ENCODE results near the gene NID1. TPM values are rescaled to one million over a fixed set of nuclear protein-coding genes. Genes with fewer than 3 reads are reported as not detected.
A peak's percentile ranks its signal among the peaks of the same experiment; 100 is the strongest.

The NID1 gene
- total and polyA plus RNA-seq, 2 experiments from 2014 or later: 32.1 to 54.3 TPM

- TF ChIP-seq, protein P1, sequence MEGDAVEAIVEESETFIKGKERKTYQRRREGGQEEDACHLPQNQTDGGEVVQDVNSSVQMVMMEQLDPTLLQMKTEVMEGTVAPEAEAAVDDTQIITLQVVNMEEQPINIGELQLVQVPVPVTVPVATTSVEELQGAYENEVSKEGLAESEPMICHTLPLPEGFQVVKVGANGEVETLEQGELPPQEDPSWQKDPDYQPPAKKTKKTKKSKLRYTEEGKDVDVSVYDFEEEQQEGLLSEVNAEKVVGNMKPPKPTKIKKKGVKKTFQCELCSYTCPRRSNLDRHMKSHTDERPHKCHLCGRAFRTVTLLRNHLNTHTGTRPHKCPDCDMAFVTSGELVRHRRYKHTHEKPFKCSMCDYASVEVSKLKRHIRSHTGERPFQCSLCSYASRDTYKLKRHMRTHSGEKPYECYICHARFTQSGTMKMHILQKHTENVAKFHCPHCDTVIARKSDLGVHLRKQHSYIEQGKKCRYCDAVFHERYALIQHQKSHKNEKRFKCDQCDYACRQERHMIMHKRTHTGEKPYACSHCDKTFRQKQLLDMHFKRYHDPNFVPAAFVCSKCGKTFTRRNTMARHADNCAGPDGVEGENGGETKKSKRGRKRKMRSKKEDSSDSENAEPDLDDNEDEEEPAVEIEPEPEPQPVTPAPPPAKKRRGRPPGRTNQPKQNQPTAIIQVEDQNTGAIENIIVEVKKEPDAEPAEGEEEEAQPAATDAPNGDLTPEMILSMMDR (IDR thresholded peaks at IDR 0.05; ENCODE audit: low read depth, low read length): no peak
- H3K36me3 ChIP-seq: no peaks in the 10 kb centered on the region
- H3K4me1 ChIP-seq (ENCODE audit: low read depth): no peaks in the 10 kb centered on the region
- H3K27me3 ChIP-seq: no peaks in the 10 kb centered on the region
- H3K4me3 ChIP-seq: no peak overlapping the region
- no peaks in the 10 kb centered on the region for H3K9me3 ChIP-seq (ENCODE audit: low read depth)
- H3K27ac ChIP-seq: no peak overlapping the region
- no peak for DNase-seq (ENCODE audit: low read depth in 1 of 2, low spot score in 1 of 2)
These were observed 67.0 kb downstream of the NID1 start for GRCh38 chr1:235997931-235998330.

- TF ChIP-seq, protein P1 (IDR thresholded peaks at IDR 0.05; ENCODE audit: low read depth, low read length): no peak
- Histone ChIP-seq H3K4me3 (no peak overlapping the region), H3K36me3 (no peaks in the 10 kb centered on the region), H3K9me3 (ENCODE audit: low read depth) (no peaks in the 10 kb centered on the region), H3K27me3 (no peaks in the 10 kb centered on the region), H3K4me1 (ENCODE audit: low read depth) (no peaks in the 10 kb centered on the region), H3K27ac (no peak overlapping the region)
- no peak for DNase-seq (ENCODE audit: low read depth in 1 of 2, low spot score in 1 of 2)
These were observed 67.8 kb downstream of the NID1 start for GRCh38 chr1:235997049-235997448.

DNA sequence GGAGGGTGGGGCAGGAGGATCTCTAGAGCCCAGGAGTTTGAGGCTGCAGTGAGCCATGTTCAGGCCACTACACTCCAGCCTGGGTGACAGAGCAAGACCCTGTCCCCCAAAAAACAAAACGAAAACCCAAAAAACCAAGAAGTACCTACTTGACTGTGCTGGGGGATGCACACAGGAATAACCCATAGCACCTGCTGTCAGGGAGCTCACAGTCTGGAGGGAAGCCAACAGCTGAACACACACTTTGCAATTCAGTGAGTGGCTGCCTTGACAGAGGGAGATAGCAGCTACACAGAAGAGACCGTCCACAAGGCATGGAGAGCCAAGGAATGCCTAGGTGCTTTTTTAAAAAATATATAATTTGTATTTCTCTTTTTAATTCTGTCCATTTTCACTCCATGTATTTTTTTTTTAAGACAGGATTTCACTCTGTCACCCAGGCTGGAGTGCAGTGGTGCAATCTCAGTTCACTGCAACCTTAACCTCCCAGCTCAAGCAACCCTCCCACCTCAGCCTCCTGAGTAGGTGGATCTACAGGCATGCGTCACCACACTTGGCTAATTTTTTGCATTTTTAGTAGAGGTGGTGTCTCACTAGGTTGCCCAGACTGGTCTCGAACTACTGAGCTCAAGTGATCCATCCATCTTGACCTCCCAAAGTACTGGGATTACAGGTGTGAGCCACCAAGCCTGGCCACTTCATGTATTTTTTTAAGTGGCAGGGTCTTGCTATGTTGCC lies 68.7 kb downstream of the NID1 start:
- no peaks in the 10 kb centered on the region for H3K27me3 ChIP-seq
- peak in 1 of 2 donors; percentile 24 for DNase-seq (ENCODE audit: low read depth in 1 of 2, low spot score in 1 of 2)
- H3K4me1 ChIP-seq (ENCODE audit: low read depth): no peaks in the 10 kb centered on the region
- TF ChIP-seq, protein P1 (IDR thresholded peaks at IDR 0.05; ENCODE audit: low read depth, low read length): no peak
- no peak overlapping the region for H3K4me3 ChIP-seq
- H3K9me3 ChIP-seq (ENCODE audit: low read depth): no peaks in the 10 kb centered on the region
- H3K27ac ChIP-seq: no peak overlapping the region
- no peaks in the 10 kb centered on the region for H3K36me3 ChIP-seq

GRCh38 chr1:235995511-235995910 lies 69.4 kb downstream of the NID1 start:
- H3K27ac ChIP-seq: no peak overlapping the region
- TF ChIP-seq, protein P1 (IDR thresholded peaks at IDR 0.05; ENCODE audit: low read depth, low read length): no peak
- no peak overlapping the region for H3K4me3 ChIP-seq
- no peak for DNase-seq (ENCODE audit: low read depth in 1 of 2, low spot score in 1 of 2)
- H3K27me3 ChIP-seq: no peaks in the 10 kb centered on the region
- H3K36me3 ChIP-seq: no peaks in the 10 kb centered on the region
- H3K4me1 ChIP-seq (ENCODE audit: low read depth): no peaks in the 10 kb centered on the region
- H3K9me3 ChIP-seq (ENCODE audit: low read depth): no peaks in the 10 kb centered on the region

DNA sequence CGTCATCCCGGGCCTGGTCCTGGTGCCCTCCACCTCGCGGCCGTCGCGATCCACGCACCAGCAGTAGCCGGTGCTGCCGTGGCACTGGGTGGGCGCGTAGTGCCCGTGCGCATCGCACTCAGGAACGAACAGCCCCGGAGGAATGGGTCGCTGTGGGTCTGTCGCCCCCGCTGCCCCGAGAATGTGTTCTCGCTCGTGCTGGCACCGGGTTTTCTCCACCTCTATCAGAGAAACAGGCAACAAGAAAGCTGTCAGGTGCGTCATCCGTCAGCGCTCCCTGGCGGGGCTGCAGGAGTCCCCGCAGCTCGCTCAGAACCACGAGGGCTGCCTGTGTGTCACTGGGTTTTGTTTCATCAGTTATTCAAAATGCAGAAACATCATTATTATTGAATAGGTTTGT lies 71.2 kb downstream of the NID1 start:
- H3K27me3 ChIP-seq: no peaks in the 10 kb centered on the region
- TF ChIP-seq, protein P1 (IDR thresholded peaks at IDR 0.05; ENCODE audit: low read depth, low read length): no peak
- no peaks in the 10 kb centered on the region for H3K36me3 ChIP-seq
- H3K4me3 ChIP-seq: no peak overlapping the region
- no peaks in the 10 kb centered on the region for H3K9me3 ChIP-seq (ENCODE audit: low read depth)
- no peak overlapping the region for H3K27ac ChIP-seq
- DNase-seq (ENCODE audit: low read depth in 1 of 2, low spot score in 1 of 2): no peak
- no peaks in the 10 kb centered on the region for H3K4me1 ChIP-seq (ENCODE audit: low read depth)

Measured in cardiac muscle cell (in vitro differentiated cells and primary cell).